ENCODE data around the gene TMEM18.

- TF ChIP-seq, protein P1, sequence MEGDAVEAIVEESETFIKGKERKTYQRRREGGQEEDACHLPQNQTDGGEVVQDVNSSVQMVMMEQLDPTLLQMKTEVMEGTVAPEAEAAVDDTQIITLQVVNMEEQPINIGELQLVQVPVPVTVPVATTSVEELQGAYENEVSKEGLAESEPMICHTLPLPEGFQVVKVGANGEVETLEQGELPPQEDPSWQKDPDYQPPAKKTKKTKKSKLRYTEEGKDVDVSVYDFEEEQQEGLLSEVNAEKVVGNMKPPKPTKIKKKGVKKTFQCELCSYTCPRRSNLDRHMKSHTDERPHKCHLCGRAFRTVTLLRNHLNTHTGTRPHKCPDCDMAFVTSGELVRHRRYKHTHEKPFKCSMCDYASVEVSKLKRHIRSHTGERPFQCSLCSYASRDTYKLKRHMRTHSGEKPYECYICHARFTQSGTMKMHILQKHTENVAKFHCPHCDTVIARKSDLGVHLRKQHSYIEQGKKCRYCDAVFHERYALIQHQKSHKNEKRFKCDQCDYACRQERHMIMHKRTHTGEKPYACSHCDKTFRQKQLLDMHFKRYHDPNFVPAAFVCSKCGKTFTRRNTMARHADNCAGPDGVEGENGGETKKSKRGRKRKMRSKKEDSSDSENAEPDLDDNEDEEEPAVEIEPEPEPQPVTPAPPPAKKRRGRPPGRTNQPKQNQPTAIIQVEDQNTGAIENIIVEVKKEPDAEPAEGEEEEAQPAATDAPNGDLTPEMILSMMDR (IDR thresholded peaks at IDR 0.05), result no peak
- TF ChIP-seq POLR2A (IDR thresholded peaks at IDR 0.05), result no peak
Measured at GRCh38 chr2:620004-620403, 57.2 kb downstream of the TMEM18 start.
